ENCODE results near the gene LMTK2.

The LMTK2 gene

GRCh38 chr7:98138672-98139071 lies 32.0 kb downstream of the LMTK2 start:
- DNase-seq = no peak

GRCh38 chr7:98142658-98143057 lies 36.0 kb downstream of the LMTK2 start:
- no peak for DNase-seq

- no peak for DNase-seq
Observed at GRCh38 chr7:98148607-98149006, 41.9 kb downstream of the LMTK2 start.

GRCh38 chr7:98149116-98149692 lies 42.5 kb downstream of the LMTK2 start:
- DNase-seq = no peak

- no peak for DNase-seq
Observed at GRCh38 chr7:98151884-98152283, 45.2 kb downstream of the LMTK2 start.

- no peak for DNase-seq
Observed at GRCh38 chr7:98156700-98157099, 50.0 kb downstream of the LMTK2 start.

GRCh38 chr7:98157761-98158160 lies 51.1 kb downstream of the LMTK2 start:
- no peak for DNase-seq

GRCh38 chr7:98162758-98163157 lies 56.1 kb downstream of the LMTK2 start:
- DNase-seq = no peak

- no peak for DNase-seq
Observed at GRCh38 chr7:98163269-98163668, 56.6 kb downstream of the LMTK2 start.

- peak; percentile 35 for DNase-seq
Observed at GRCh38 chr7:98163704-98164494, 57.2 kb downstream of the LMTK2 start.

- peak; percentile 35 for DNase-seq
Observed at GRCh38 chr7:98165827-98166667, 59.4 kb downstream of the LMTK2 start.

- DNase-seq = no peak
Observed at GRCh38 chr7:98166668-98166970, 60.0 kb downstream of the LMTK2 start.

GRCh38 chr7:98167653-98168052 lies 61.0 kb downstream of the LMTK2 start:
- DNase-seq = no peak

- DNase-seq = peak; percentile 88
Observed at GRCh38 chr7:98168181-98168903, 61.7 kb downstream of the LMTK2 start.

- DNase-seq = no peak
Observed at GRCh38 chr7:98168904-98169621, 62.4 kb downstream of the LMTK2 start.

- DNase-seq = no peak
Observed at GRCh38 chr7:98170966-98171365, 64.3 kb downstream of the LMTK2 start.

- DNase-seq = no peak
Observed at GRCh38 chr7:98171449-98171848, 64.8 kb downstream of the LMTK2 start.

- no peak for DNase-seq
Observed at GRCh38 chr7:98174334-98175259, 67.9 kb downstream of the LMTK2 start.

- no peak for DNase-seq
Observed at GRCh38 chr7:98175260-98175940, 68.7 kb downstream of the LMTK2 start.

- DNase-seq = no peak
Observed at GRCh38 chr7:98177553-98177952, 70.9 kb downstream of the LMTK2 start.

GRCh38 chr7:98178321-98178720 lies 71.7 kb downstream of the LMTK2 start:
- DNase-seq = peak; percentile 2
